NCI-H226 (cell line): Measurements from ENCODE around the gene DIAPH1.
A peak's percentile ranks its signal among the peaks of the same experiment; 100 is the strongest.

Experiments
- DNase-seq: peaks from one replicate; pipeline ENCODE4 v3.0.0-alpha.2; 2015

Gene DIAPH1

DNA sequence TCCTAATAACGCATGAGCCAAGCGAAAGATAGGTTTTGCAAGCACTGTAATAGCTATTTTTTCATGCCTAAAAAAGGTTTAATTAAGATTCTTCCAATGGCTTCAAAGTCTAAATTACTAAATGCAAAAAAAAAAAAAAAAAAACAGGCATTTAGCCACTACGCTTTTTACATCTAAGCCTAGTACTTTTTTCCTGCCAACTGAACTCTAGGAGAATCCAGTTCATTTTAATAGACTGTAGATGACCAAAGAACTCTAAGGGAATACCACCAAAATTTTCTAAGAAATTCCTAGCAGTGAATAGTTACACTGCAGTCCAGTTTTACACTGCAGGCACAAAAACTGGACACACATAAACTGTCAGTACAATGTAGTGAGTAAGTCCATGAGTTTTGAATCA lies 9.8 kb downstream of the DIAPH1 start:
- no peak for DNase-seq

DNA sequence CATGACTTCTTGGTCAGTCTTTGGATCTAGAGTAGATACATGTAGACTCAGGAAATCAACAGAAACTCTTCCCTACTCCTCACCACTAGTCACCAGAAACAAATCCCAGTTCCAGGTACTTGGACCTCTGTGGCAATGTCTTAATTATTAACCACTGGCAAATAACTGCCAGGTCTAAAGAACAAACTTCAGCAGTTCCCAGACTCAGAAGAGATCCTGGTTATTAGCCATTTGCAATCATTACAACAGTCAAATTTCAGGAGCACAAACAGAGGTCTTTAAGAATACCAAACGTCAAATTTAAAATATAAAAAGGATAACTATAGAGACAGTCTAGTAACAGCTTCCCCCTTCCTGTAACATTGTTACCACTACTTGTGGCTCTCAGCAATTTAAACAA lies 10.2 kb downstream of the DIAPH1 start:
- no peak for DNase-seq

DNA sequence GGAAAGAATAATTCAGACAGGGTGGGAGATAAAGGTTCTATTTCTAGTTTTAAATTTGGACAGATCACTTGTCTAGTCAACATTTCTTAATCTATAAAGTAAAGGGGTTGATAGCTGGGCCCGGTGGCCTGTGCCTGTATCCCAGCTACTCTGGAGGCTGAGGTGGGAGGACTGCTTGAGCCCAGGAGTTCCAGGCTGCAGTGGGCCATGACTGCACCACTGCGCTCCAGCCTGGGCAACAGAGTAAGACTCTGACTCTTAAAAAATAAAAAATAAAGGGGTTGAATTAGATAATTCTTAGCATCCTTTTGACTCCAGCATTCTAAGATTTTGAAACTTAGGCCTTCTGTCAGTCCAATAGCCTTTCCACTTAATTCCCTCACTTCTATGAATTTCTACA lies 10.8 kb downstream of the DIAPH1 start:
- no peak for DNase-seq

DNA sequence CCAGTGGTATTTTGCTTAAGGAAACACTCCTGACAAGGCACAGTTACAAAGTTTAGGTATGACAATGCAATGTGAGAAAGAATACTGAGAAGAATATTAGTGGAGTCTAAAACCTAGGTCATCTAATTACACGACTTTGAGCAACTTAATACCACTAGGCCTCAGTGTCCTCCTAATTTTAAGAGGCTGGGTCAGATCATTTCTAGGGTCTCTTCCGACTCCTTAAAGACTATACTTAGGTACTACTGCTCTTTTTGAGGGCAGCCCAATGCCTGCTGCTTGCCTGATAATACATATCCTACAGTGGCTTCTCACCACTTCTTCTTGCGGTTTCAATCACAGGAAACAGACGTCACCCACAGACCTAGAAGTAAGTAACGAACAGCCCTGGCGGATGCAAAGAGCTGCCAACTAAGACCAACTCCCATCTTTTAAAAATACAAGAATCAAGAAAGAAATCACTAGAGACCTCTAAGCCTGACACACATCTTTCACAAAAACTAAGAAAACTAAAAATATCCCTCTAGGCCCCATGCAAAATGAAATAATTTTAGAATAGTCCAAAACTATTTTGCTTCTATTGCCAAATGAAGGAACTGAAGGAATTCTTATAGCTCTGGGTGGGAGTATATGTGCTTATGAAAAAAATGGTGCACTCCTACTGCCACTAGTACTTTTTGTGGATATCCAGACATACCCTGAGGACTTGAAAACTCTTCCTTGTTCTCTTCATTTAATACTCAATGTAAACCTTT lies 13.1 kb downstream of the DIAPH1 start:
- no peak for DNase-seq

DNA sequence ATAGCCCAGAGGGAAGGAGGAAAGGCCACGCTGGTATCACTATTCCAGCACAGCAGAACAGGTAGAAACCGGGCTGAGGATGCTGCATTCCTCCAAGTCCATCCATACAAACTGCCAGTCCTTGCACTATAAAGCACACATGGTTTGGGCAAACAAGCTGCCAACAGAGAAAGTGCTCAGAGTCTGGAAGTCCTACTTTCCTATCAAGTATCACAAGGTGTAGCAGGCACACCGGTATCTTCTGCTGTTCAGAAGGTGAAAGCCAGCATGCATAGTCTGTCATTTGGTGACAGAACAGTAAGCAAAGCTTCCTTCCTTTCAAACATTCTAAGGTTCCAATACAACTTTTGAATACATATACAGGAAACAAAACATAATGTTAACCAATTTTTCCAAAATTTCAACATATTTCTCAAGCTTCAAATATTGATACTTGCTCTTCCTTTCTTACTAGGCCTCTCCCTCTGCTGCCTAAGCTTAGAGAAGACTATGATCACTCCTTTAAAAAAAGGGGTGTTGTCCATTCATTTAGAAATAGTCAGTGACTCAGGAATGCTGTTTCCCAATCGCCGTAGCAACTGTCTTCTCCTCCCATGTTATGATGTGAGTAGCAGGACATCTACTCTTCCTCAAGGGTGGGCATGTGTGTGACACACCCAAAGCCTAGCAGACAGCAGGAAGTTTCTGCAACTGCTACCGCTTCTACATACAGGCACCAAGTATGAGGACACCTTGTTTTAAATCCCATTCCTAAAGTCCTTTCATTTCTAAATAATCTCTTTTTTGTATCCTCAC lies 14.7 kb downstream of the DIAPH1 start:
- DNase-seq = peak; percentile 96

DNA sequence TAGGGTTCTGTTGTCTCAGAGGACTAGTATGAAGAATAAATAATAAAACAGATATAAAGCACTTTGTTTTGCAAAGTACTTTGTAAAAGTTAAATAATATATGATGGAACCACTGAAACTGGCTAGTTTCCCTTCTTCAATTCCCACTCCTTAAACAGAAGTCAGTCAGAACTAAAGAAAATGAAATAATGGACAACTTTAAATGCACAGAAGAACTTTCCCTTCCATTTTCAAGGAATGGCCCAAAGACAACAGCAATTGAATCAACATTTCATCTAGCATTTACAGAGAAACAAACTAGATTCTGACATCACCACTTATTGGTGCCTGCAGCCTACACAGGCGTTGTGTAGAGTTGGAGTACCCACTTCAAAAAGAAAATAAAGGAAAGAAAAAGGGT lies 16.2 kb downstream of the DIAPH1 start:
- no peak for DNase-seq

DNA sequence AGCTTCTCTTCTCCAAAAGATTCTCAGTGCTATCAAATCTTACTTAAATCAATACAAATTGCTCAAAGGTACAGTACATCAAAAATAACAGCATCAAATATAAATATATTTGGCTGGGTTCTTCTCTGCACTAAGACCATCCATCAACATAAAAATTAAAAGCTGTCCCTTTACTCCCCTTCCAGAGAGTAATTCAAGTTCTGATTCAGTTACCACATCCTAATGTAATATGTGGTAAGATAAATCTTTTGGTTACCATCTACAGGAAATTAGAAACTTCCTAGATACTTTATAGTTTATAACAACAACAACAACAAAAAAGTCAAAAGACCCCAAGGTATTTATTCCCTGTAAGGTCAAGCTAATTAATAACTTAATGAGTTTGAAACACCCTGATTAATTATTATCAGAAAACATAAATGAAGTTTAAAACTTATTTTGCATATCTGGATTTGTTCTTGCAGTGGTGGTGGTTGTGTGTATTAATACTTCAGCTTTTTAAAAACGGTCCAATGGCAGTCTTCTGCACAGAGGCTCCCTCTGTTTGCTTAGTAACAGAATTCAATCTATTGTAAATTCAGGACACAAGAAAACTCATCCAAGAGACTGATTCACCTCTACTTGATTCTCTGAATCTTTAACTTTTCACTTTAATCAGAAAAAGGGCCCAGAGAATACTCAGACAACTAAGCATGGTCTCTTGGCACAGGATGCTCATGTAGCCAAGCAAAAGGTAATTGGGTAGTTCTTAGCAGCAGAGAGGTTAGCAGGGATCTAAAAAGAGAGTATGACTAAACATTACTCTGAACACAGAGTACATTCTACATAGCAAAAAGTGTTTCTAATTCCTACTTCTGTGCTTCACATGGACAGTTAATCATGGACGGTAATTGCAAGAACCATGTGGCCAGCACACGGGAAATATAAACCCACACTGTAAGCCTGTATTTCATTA lies 20.1 kb downstream of the DIAPH1 start:
- DNase-seq = no peak

DNA sequence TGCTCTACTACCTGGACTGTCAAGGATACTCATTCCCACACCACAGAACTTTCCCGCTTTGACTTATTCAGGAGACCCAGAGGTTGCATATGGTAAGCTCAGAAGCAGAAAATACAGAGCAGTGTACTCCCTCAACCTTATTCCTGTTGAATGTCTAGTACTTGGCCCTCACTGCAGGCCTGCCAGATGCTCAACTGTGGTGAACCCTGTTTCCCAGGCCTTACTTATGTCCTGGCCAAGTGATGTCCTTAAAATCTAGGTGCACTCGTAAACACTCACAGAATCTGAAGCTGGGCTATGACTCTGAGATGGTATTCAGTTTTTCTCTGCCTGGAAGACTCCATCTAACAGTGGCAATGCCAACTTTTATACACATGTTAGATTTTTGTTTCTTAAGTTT lies 21.0 kb downstream of the DIAPH1 start:
- no peak for DNase-seq

DNA sequence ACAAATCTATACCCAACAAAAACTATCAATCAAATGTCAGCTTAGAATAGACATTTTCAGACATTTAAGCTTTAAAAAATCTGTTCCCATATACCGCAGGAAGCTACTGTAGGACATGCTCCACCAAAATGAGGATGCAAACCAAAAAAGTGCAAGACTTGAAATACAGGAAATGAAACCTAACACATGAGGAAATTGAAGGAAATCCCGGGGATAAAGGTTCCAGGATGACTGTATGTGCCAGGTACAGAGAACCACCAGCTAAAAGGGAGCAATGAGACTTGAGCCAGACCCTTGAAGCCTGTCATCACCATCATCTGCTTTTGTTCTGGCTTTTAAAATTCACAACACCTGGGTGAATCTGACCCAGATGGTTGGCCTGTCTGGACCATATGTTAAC lies 21.4 kb downstream of the DIAPH1 start:
- DNase-seq = peak; percentile 37

DNA sequence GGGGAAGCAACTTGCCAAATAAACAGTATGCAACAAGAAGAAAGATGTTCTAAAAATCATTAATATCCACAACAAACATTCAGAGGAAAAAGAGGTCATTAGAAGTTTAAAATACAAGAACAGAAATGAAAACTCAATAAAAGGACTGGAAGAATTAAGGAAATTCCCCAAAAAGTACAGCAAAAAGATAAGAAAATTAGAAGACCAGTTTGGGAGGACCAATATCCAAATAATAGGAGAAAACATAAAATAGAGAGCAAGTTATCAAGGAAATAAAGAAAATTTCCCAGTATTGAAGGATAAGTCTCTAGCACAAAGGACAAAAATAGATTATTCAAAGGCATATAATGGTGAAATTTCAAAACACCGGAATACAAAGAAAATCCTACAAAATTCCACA lies 21.9 kb downstream of the DIAPH1 start:
- no peak for DNase-seq

DNA sequence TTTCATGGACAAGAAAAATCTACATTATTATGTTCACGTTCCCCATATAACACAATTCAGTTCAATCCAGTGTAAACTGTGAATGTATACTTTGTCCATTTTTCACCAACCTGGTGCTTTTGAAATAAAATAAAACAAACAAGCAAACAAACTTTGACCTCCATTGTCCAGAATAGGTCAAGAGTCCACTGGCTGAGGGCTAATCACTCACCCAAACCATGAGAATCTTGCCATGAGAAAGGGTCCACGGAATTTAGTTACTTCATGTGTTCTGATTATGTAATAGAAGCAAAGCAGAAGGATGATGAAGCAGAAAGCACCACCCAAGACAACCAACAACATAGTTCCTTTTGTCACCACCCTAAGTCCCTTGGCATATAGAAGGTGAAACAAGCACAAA lies 28.7 kb downstream of the DIAPH1 start:
- DNase-seq = no peak

DNA sequence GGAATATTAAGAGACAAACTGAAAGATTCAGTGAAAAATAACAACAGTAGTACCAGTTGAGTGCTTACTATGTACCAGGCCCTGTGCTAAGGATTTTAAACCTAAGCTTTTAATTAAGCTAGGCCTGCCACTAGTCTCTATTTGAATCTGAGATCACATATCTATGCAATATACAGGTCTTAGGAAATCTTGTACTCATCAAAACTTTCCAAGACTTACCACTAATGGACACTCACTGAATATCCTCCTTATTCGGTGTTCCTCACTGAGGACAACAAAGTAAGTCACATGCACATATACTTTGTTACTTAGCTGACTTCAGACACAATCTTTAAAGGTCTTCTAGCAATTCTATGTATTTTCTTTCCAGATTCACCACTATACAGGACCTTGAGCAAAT lies 32.6 kb downstream of the DIAPH1 start:
- DNase-seq = no peak

DNA sequence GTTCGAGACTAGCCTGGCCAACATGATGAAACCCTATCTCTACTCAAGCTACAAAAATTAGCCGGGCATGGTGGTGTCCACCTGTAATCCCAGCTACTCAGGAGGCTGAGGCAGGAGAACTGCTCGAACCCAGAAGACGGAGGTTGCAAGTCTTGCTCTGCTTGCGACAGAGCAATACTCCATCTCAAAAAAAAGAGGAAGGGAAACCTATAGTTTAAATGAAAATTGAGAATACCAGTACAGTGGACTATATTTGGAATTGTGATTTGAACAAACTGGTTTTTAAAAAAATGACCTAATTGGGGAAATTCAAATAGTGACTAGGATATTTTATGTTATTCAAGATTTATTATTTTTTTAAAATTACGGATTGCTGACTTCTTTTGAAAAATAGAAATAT lies 33.2 kb downstream of the DIAPH1 start:
- no peak for DNase-seq

DNA sequence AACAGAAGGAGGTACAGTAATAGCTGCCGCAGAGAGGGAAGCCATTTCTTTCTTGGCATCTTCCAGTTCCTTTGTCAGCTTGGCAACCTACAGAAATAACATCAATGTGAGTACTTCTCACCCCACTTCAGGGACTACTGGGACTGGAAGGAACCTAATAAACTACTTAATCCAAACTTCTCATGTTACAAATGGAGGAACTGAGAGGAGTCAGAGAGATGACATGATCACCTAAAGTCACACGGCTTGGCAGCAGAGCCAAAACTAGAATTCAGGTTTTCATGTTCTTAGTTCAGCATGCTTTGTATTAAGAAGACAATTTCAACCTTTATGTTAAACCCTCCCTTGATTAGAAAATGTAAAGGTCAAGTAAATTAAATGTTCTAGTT lies 44.7 kb downstream of the DIAPH1 start:
- no peak for DNase-seq

DNA sequence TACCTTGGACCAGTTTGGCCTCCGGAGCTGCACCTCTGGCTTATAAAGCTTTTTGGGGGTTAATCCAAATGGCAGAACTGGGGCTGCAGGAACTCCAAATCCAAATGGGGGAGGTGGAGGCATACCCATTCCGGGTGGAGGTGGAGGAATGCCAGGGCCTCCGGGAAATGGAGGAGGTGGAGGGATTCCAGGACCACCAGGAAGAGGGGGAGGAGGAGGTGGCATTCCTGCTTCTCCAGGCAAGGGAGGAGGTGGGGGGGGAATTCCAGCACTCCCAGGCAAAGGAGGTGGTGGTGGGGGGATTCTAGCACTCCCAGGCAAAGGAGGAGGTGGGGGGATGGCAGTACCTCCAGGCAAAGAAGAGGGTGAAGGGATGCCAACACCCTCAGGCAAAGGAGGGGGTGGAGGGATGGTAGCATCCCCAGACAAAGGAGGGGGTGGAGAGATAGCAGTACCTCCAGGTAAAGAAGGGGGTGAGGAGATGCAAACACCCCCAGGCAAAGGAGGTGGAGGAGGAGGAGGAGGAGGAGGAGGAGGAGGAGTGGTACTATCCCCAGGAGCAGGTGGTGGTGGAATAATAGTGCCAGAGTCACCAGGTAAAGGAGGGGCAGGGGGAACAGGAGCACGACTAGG lies 45.2 kb downstream of the DIAPH1 start:
- DNase-seq = peak; percentile 2

DNA sequence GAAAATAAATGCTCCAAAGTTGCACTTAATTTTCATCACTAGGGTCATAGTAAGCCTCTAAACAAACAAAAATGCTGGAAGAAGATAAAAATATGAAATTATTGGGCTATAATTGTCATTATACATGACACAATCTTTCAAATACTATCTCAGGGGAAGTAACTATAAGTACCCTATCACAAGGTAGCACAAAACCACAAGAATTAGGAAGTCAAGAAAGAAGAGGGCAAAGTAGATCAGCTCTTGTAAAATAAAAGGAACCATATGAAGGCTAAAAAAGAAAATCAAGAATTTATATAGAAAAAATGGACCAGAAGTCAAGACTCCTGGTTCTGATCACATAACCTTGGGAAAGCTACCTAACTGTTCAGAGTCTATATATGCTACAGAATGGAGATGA lies 48.1 kb downstream of the DIAPH1 start:
- no peak for DNase-seq

DNA sequence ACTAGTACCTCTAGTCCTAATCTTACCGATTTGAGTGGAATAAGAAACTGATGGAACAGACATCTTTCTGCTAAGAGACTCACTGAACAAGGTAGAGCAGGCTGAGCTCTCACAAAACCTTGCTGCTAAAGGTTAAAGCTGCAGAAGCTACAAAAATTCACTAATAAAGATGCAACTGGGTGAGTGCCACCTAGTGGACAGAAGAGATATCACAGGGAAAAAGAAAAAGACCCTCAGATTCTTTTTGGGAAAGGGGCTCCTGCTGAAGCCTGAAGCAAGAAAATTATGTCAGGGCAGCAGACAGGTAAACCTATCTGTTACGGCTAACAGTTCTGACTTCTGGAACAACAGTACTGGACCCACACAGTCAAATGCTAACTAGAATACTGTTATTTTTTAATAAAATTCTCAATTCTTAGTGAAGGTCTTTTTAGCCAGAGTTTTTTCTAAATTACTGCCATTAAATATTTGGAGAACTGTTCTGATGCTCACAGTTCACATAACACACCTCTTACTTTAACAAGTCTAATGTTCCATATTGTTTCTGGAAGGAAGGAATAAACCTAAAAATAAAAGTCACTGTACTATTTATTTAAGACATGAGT lies 51.2 kb downstream of the DIAPH1 start:
- DNase-seq = no peak

DNA sequence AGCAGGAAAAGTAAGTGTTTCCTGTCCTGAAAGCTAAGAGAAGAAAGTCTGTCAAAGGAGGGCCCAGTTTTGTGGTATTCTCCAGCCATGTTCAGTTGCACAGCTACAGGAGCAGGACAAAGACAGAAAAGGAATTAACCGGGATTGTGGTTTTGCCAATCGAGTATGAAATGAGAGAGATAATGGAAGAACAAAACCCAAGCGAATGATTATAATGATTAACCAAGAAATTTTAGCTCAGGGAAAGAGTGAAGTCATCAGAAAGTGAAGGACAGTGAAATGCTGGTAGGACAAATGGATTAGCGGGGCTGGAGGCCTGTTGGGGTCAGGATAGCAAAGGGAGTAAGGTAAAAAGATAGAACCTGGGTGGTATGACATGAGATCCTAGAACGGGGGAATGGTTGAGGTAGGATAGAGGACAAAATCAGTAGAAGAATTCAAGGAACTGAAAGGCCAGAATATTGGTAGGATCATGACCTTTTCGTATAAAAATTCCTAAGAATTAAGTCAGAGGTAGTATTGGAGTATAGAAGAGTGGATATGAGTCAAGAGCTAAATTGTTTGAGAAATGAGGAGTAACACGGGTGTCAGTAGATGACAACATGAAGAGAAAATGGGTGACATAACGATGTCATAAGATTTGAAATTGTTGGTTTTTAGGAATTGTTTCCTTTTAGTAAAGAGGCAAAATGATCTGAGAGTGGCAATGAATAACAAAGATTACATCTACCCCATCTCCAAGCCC lies 52.8 kb downstream of the DIAPH1 start:
- no peak for DNase-seq

DNA sequence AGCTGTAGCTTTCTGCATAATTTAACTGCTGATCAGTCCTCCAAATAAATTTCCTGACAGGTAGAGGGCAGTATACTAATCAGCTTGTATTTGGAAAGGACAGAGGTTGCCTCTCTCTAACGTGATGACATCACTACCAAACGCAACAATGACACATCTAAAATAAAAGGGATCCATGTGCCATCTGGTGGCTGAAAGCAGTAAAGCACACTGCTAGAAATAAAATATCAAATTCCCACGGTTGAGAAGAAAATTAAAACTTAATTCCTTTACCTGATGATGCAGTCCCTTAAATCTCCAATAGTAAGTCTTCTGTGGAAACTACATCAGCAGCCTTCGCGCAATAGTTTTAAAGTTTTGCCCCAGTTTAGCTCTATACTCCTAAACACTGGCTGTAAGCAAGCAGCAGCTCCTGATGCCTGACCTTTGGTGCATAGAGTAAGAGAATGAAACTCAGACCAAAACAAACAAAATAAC lies 54.5 kb downstream of the DIAPH1 start:
- peak; percentile 76 for DNase-seq

DNA sequence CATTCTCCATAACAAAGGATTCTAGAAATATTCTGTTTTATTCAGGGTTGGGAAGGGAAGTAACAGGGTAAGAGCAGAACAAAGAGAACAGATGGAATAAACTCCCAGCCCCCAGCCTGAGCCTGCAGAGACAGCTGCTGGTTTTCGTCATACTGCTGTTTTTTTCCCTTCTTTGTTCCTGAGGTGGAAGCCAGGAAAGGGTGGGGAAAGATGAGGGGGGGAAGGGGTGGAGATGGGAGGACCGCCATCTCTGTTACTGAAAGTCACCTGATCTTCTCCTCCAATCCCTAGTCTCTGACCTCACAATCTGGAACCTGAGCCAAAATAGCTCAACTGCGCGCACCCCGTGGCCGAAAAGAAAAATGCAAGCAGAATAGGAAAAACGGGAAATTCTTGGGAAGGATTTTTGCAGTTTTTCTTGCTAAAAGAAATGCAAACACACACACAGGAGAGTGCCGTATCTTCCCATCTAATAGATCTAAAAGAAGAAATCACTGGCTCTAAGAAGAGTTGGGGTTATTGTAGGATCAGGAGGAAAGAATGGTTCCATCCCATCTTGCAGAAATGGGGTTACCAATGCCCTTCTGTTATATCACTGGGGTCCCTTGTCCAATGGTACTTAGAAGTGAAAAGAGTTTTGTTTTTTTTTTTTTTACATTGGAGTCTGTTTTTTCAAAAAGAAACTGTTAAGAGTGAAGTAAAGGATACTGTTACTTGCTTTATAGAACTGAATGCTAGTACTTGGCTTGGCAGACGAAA lies 57.9 kb downstream of the DIAPH1 start:
- DNase-seq = peak; percentile 91

DNA sequence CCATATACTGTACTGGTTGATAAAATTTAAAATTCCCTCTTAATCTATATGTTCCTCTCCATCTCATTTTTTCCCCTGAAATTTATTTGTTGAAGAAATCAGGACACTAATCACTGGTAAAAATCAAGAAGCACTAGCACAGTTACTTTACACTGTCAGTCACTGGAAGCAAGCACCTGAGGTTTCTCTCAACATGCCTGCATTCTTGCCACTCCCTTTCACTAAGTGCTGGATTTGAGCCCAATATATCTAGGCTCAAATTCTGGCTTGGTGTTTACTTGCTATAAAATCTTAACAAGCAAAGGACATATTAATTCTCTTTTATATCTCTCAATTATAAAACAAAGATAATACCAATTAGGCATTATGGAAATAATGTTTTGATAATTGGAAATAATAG lies 58.6 kb downstream of the DIAPH1 start:
- peak; percentile 47 for DNase-seq
